IMR-90 (cell line): ENCODE data around the gene SRD5A1. TPM values are rescaled to one million over a fixed set of nuclear protein-coding genes. Genes with fewer than 3 reads are reported as not detected.

ENCODE experiments used
- ATAC-seq: fragments of 200-7000 bp; cut with Tn5 transposase; 2 replicates; pipeline ENCODE4 v1.9.1; 2020; ENCODE audit warnings: low read depth, mild to moderate bottlenecking, moderate library complexity
- BruUV-seq: library from RNA; stranded (reverse); fragments of 400-500 nt; replicated peaks from 2 replicates; lab custom pipeline; 2021; lab: Mats Ljungman, UMichigan
- CTCF ChIA-PET: fragments of 300-600 bp; formaldehyde crosslinking; extraction: SDS; loops from one replicate; lab custom pipeline; 2021; ENCODE audit warnings: antibody characterized with exemption; lab: Yijun Ruan, JAX
- POLR2A ChIA-PET: fragments of 300-600 bp; sonication (Branson Sonifier 250); formaldehyde crosslinking; loops from one replicate; lab custom pipeline; 2022; ENCODE audit warnings: antibody characterized with exemption; ENCODE audit not compliant: unreplicated experiment; lab: Charles Lee
- DNase-seq: peaks from one replicate; pipeline ENCODE4 v3.0.0; 2013
- H2AFZ ChIP-seq: replicated peaks from 2 replicates; pipeline ENCODE3; 2013; ENCODE audit warnings: low read length, mild to moderate bottlenecking; ENCODE audit not compliant: poor library complexity
- H2AK5ac ChIP-seq: 2 replicates; pipeline ENCODE4 v1.6.1; 2013; ENCODE audit warnings: low read depth, low read length, inconsistent platforms
- H2AK9ac ChIP-seq: replicated peaks from 2 replicates; pipeline ENCODE3; 2013; ENCODE audit warnings: mild to moderate bottlenecking, low read depth, low read length, moderate library complexity; ENCODE audit not compliant: poor library complexity
- H2BK120ac ChIP-seq: 2 replicates; pipeline ENCODE4 v1.6.1; 2013; ENCODE audit warnings: low read depth, low read length, inconsistent platforms
- H2BK15ac ChIP-seq: 3 replicates; pipeline ENCODE4 v1.6.1; 2013; ENCODE audit warnings: low read depth, low read length, inconsistent platforms
- H2BK20ac ChIP-seq: 2 replicates; pipeline ENCODE4 v1.6.1; 2013; ENCODE audit warnings: low read depth, mild to moderate bottlenecking, inconsistent platforms, low read length, moderate library complexity
- H2BK5ac ChIP-seq: 2 replicates; pipeline ENCODE4 v1.6.1; 2013; ENCODE audit warnings: mild to moderate bottlenecking, low read depth, low read length, inconsistent platforms; ENCODE audit not compliant: poor library complexity, severe bottlenecking
- H3K14ac ChIP-seq: replicated peaks from 2 replicates; pipeline ENCODE4 v1.6.1; 2013; ENCODE audit warnings: low read depth, low read length, inconsistent platforms
- H3K18ac ChIP-seq: 2 replicates; pipeline ENCODE4 v1.6.1; 2013; ENCODE audit warnings: low read depth, low read length, control low read depth
- H3K23ac ChIP-seq: 2 replicates; pipeline ENCODE4 v1.6.1; 2013; ENCODE audit warnings: low read depth, low read length, inconsistent platforms
- H3K27ac ChIP-seq: 2 replicates; pipeline ENCODE4 v1.5.1; 2013; ENCODE audit warnings: mild to moderate bottlenecking, control low read depth, low read length; ENCODE audit not compliant: insufficient read depth
- H3K27me3 ChIP-seq: 2 replicates; pipeline ENCODE4 v1.6.1; 2013; ENCODE audit warnings: low read length; ENCODE audit not compliant: control insufficient read depth, insufficient read depth
- H3K36me3 ChIP-seq: 2 replicates; pipeline ENCODE4 v1.6.1; 2013; ENCODE audit warnings: low read length, mixed read lengths; ENCODE audit not compliant: control insufficient read depth, insufficient read depth
- H3K4ac ChIP-seq: 2 replicates; pipeline ENCODE4 v1.6.1; 2013; ENCODE audit warnings: low read depth, low read length, inconsistent platforms
- H3K4me1 ChIP-seq: 2 replicates; pipeline ENCODE4 v1.6.1; 2013; ENCODE audit warnings: low read length, mixed read lengths; ENCODE audit not compliant: control insufficient read depth, insufficient read depth
- H3K4me2 ChIP-seq: 2 replicates; pipeline ENCODE4 v1.6.1; 2013; ENCODE audit warnings: low read depth, mild to moderate bottlenecking, control low read depth, low read length, moderate library complexity
- H3K4me3 ChIP-seq: 2 replicates; pipeline ENCODE4 v1.5.1; 2013; ENCODE audit warnings: low read depth, mild to moderate bottlenecking, control low read depth, low read length, moderate library complexity; ENCODE audit not compliant: insufficient read depth
- H3K56ac ChIP-seq: 2 replicates; pipeline ENCODE4 v1.6.1; 2013; ENCODE audit warnings: low read length, inconsistent platforms; ENCODE audit not compliant: insufficient read depth; ENCODE audit errors: extremely low read depth
- H3K79me1 ChIP-seq, 2 experiments: 2 replicates each; pipeline ENCODE4 v1.6.1; 2013; ENCODE audit warnings: low read length in 2 of 2, inconsistent platforms in 1 of 2, low read depth in 1 of 2
- H3K9ac ChIP-seq: 2 replicates; pipeline ENCODE4 v1.6.1; 2013; ENCODE audit warnings: low read depth, low read length, control low read depth
- H3K9me1 ChIP-seq: 2 replicates; pipeline ENCODE4 v1.6.1; 2013; ENCODE audit warnings: low read length, inconsistent platforms; ENCODE audit not compliant: insufficient read depth
- H3K9me3 ChIP-seq: 2 replicates; pipeline ENCODE4 v1.6.1; 2013; ENCODE audit warnings: low read length; ENCODE audit not compliant: control insufficient read depth, insufficient read depth
- H4K20me1 ChIP-seq: 2 replicates; pipeline ENCODE4 v1.6.1; 2013; ENCODE audit warnings: low read length, inconsistent platforms; ENCODE audit not compliant: insufficient read depth
- H4K5ac ChIP-seq: 2 replicates; pipeline ENCODE4 v1.6.1; 2013; ENCODE audit warnings: mild to moderate bottlenecking, low read depth, low read length, control low read depth
- H4K8ac ChIP-seq, 2 experiments: 2 replicates each; pipeline ENCODE4 v1.6.1; 2013; ENCODE audit warnings: low read depth in 2 of 2, low read length in 2 of 2, control low read depth in 1 of 2, inconsistent platforms in 1 of 2
- H4K91ac ChIP-seq: 2 replicates; pipeline ENCODE4 v1.6.1; 2013; ENCODE audit warnings: low read depth, low read length, inconsistent platforms; ENCODE audit not compliant: insufficient read depth
- BHLHE40 ChIP-seq: fragments of 150-350 bp; IDR thresholded peaks from 2 replicates; pipeline ENCODE4 v1.6.1; 2016; ENCODE audit warnings: mild to moderate bottlenecking, low read depth, low read length
- CEBPB ChIP-seq: IDR thresholded peaks from 2 replicates; pipeline ENCODE4 v1.6.1; 2012; ENCODE audit warnings: low read depth, low read length, improper control_type of control experiment
- CHD1 ChIP-seq: IDR thresholded peaks from 2 replicates; pipeline ENCODE4 v1.6.1; 2012; ENCODE audit warnings: low read depth, low read length, improper control_type of control experiment
- CTCF ChIP-seq: conservative IDR thresholded peaks from 2 replicates; pipeline ENCODE4 v1.5.1; 2012; ENCODE audit warnings: mild to moderate bottlenecking, low read depth, low read length, improper control_type of control experiment
- ELK1 ChIP-seq: fragments of 150-350 bp; IDR thresholded peaks from 2 replicates; pipeline ENCODE4 v1.6.1; 2016; ENCODE audit warnings: low read depth, mild to moderate bottlenecking, low read length, moderate library complexity, borderline replicate concordance
- FOS ChIP-seq: fragments of 150-350 bp; IDR thresholded peaks from 2 replicates; pipeline ENCODE4 v1.6.1; 2016; ENCODE audit warnings: low read depth, low read length
- MAFK ChIP-seq: IDR thresholded peaks from 2 replicates; pipeline ENCODE4 v1.6.1; 2012; ENCODE audit warnings: low read depth, low read length, improper control_type of control experiment
- MAZ ChIP-seq: IDR thresholded peaks from 2 replicates; pipeline ENCODE4 v1.6.1; 2012; ENCODE audit warnings: low read depth, mild to moderate bottlenecking, low read length, improper control_type of control experiment, moderate library complexity, borderline replicate concordance
- MXI1 ChIP-seq: IDR thresholded peaks from 2 replicates; pipeline ENCODE4 v1.6.1; 2012; ENCODE audit warnings: low read depth, mild to moderate bottlenecking, low read length, moderate library complexity, borderline replicate concordance
- NFE2L2 ChIP-seq: fragments of 150-350 bp; IDR thresholded peaks from 2 replicates; pipeline ENCODE4 v1.6.1; 2016; ENCODE audit warnings: low read depth, mild to moderate bottlenecking, low read length
- POLR2A ChIP-seq: IDR thresholded peaks from 2 replicates; pipeline ENCODE4 v1.6.1; 2012; ENCODE audit warnings: mild to moderate bottlenecking, low read depth, low read length
- RAD21 ChIP-seq: IDR thresholded peaks from 2 replicates; pipeline ENCODE4 v1.6.1; 2012; ENCODE audit warnings: low read length, improper control_type of control experiment
- RCOR1 ChIP-seq: IDR thresholded peaks from 2 replicates; pipeline ENCODE4 v1.6.1; 2012; ENCODE audit warnings: mild to moderate bottlenecking, low read length, improper control_type of control experiment; ENCODE audit not compliant: insufficient replicate concordance
- RFX5 ChIP-seq: IDR thresholded peaks from 2 replicates; pipeline ENCODE4 v1.8.0; 2012; ENCODE audit warnings: low read depth, mild to moderate bottlenecking, low read length, moderate library complexity
- SMC3 ChIP-seq: fragments of 150-350 bp; IDR thresholded peaks from 2 replicates; pipeline ENCODE4 v1.6.1; 2016; ENCODE audit warnings: low read depth, mild to moderate bottlenecking, antibody characterized with exemption, low read length, moderate library complexity
- USF2 ChIP-seq: fragments of 150-350 bp; IDR thresholded peaks from 2 replicates; pipeline ENCODE4 v1.6.1; 2017; ENCODE audit warnings: mild to moderate bottlenecking, antibody characterized with exemption, low read length, low read depth
- WGBS, 2 experiments: methylation state at CpG; one replicate each; pipeline versions ENCODE4 v1.1.5 to v1.1.7; 2013; ENCODE audit warnings: missing lambda C conversion rate in 2 of 2; ENCODE audit not compliant: insufficient read length in 1 of 2; ENCODE audit errors: extremely low coverage in 2 of 2; 5-methylcytosine and 5-hydroxymethylcytosine counted together
- dilution Hi-C: fragments of 300-500 bp; cut with HindIII; formaldehyde crosslinking; loops from one replicate; pipeline ENCODE4 v1.14.3; 2018; ENCODE audit warnings: low sequenced_read_pairs; ENCODE audit not compliant: unreplicated experiment
- in situ Hi-C: fragments of 300-500 bp; cut with MboI; formaldehyde crosslinking; loops from 3 replicates; pipeline ENCODE4 v1.14.3; 2019; ENCODE audit warnings: low sequenced_read_pairs, inconsistent platforms, mixed read lengths
- intact Hi-C: fragments of 100-400 bp; cut with micrococcal nuclease; formaldehyde crosslinking; loops from 2 replicates; pipeline ENCODE4 v1.10.0; 2022
- polyA plus RNA-seq, 3 experiments: library from polyadenylated mRNA; depleted of rRNA; stranded (reverse); fragments of >200 nt; gene quantifications; 2 replicates each; pipeline ENCODE4 v1.2.3, GENCODE V29; 2012; ENCODE audit warnings: low replicate concordance in 1 of 3
- total RNA-seq: library from RNA; depleted of rRNA; stranded (reverse); fragments of >200 nt; gene quantifications from 2 replicates; pipeline ENCODE4 v1.2.3, GENCODE V29; 2012

Gene SRD5A1
- total and polyA plus RNA-seq, 2 of the 4 experiments (the other 2 are of a cell fraction), result 6.3 to 18.2 TPM

GRCh38 chr5:6584727-6585126 is 48.5 kb upstream of the SRD5A1 start:
- H3K4ac ChIP-seq, result no peak overlapping the region
- POLR2A ChIA-PET, result interaction anchor here (0.6 kb wide), 1 partner anchor 38 kb away, joined by 7 read pairs; no protein-coding TSS in a partner anchor
- no peak overlapping the region for H2BK20ac ChIP-seq
- H3K27me3 ChIP-seq, result peaks cover 45% of the 10 kb centered on the region
- CTCF ChIA-PET, result no interaction called here
- H3K4me3 ChIP-seq, result no peak overlapping the region
- H2BK15ac ChIP-seq, result no peak overlapping the region
- no peak for DNase-seq
- H3K14ac ChIP-seq, result no peak overlapping the region
- H3K9me3 ChIP-seq, result no peaks in the 10 kb centered on the region
- in situ Hi-C loops, result no loop called here
- ATAC-seq, result no peak
- WGBS, 2 experiments, result 92% methylated on average over 2 of the region's 8 CpGs; no CpG with 5 or more reads in 1 of the 2 experiments
- no peak overlapping the region for H2BK120ac ChIP-seq
- no peak overlapping the region for H3K23ac ChIP-seq
- BruUV-seq, result no TSS peak
- no peak overlapping the region for H2BK5ac ChIP-seq
- no peaks in the 10 kb centered on the region for H3K36me3 ChIP-seq
- no peak overlapping the region for H2AFZ ChIP-seq
- H3K9ac ChIP-seq, result no peak overlapping the region
- no peak for TF ChIP-seq SMC3
- TF ChIP-seq MXI1, result no peak
- TF ChIP-seq POLR2A, result no peak
- TF ChIP-seq FOS, result no peak
- TF ChIP-seq MAZ, result no peak
- TF ChIP-seq NFE2L2, result no peak
- TF ChIP-seq CEBPB, result no peak
- no peak for TF ChIP-seq CHD1
- TF ChIP-seq BHLHE40, result no peak
- no peak for TF ChIP-seq RFX5
- TF ChIP-seq ELK1, result no peak
- no peak for TF ChIP-seq RCOR1
- TF ChIP-seq MAFK, result no peak
- no peak for TF ChIP-seq CTCF
- no peak for TF ChIP-seq RAD21
- no peak for TF ChIP-seq USF2
- no peak overlapping the region for H4K91ac ChIP-seq
- no peak overlapping the region for H3K18ac ChIP-seq
- no peak overlapping the region for H3K4me2 ChIP-seq
- intact Hi-C loops, result no loop called here
- dilution Hi-C loops, result no loop called here
- H4K5ac ChIP-seq, result no peak overlapping the region
- no peak overlapping the region for H3K27ac ChIP-seq
- H2AK9ac ChIP-seq, result no peak overlapping the region
- H4K8ac ChIP-seq, result no peak overlapping the region
- H3K4me1 ChIP-seq, result peaks cover 5% of the 10 kb centered on the region; the same call in 1 of the 2 replicates
- H3K56ac ChIP-seq, result no peak overlapping the region
- H2AK5ac ChIP-seq, result no peak overlapping the region
- H4K20me1 ChIP-seq, result no peaks in the 10 kb centered on the region
- H3K79me1 ChIP-seq, result no peaks in the 10 kb centered on the region
- no peaks in the 10 kb centered on the region for H3K9me1 ChIP-seq
